WTC11 (cell line): Measurements from ENCODE around the gene NUTM2D.
"Not testable (repeated sequence)": the region's sequence is repeated elsewhere in the genome, so short reads cannot be mapped to it uniquely, and the experiment has no call there.

Source experiments
- ATF3 ChIP-seq: sonication (generic); formaldehyde crosslinking; conservative IDR thresholded peaks from 2 replicates; pipeline ENCODE4 v1.8.1; 2022; ENCODE audit warnings: mild to moderate bottlenecking, missing genetic modification reagents
- CBFB ChIP-seq: sonication (generic); formaldehyde crosslinking; IDR thresholded peaks from 2 replicates; pipeline ENCODE4 v1.8.1; 2022; ENCODE audit warnings: mild to moderate bottlenecking, low read depth, missing genetic modification reagents
- CTCF ChIP-seq: fragments of 200-600 bp; IDR thresholded peaks from 2 replicates; pipeline ENCODE4 v1.8.0; 2022; ENCODE audit warnings: antibody characterized with exemption
- ETV6 ChIP-seq: sonication (generic); formaldehyde crosslinking; IDR thresholded peaks from 2 replicates; pipeline ENCODE4 v1.8.1; 2022; ENCODE audit warnings: mild to moderate bottlenecking, missing genetic modification reagents
- FOXP1 ChIP-seq: sonication (generic); formaldehyde crosslinking; IDR thresholded peaks from 2 replicates; pipeline ENCODE4 v1.8.0; 2022; ENCODE audit warnings: missing genetic modification reagents, mild to moderate bottlenecking, moderate library complexity, borderline replicate concordance
- IRF2 ChIP-seq: sonication (generic); formaldehyde crosslinking; IDR thresholded peaks from 2 replicates; pipeline ENCODE4 v1.8.0; 2022; ENCODE audit warnings: low read depth, missing genetic modification reagents, borderline replicate concordance
- JUN ChIP-seq: sonication (generic); formaldehyde crosslinking; IDR thresholded peaks from 2 replicates; pipeline ENCODE4 v1.8.0; 2023; ENCODE audit warnings: mild to moderate bottlenecking, missing genetic modification reagents
- MAX ChIP-seq: sonication (generic); formaldehyde crosslinking; IDR thresholded peaks from 2 replicates; pipeline ENCODE4 v1.8.0; 2022; ENCODE audit warnings: mild to moderate bottlenecking, missing genetic modification reagents
- NFE2L1 ChIP-seq: sonication (generic); formaldehyde crosslinking; IDR thresholded peaks from 2 replicates; pipeline ENCODE4 v1.8.1; 2023; ENCODE audit warnings: missing genetic modification reagents
- TEAD1 ChIP-seq: sonication (generic); formaldehyde crosslinking; IDR thresholded peaks from 2 replicates; pipeline ENCODE4 v1.8.0; 2022; ENCODE audit warnings: mild to moderate bottlenecking, missing genetic modification reagents
- TEAD4 ChIP-seq: sonication (generic); formaldehyde crosslinking; IDR thresholded peaks from 2 replicates; pipeline ENCODE4 v1.8.0; 2022; ENCODE audit warnings: mild to moderate bottlenecking, missing genetic modification reagents

GRCh38 chr10:87385762-87386360 is 28.3 kb downstream of the NUTM2D start:
- TF ChIP-seq ETV6 (CRISPR knock-in tag); TEAD1 (CRISPR knock-in tag); CTCF; CBFB; ATF3 (CRISPR knock-in tag); NFE2L1 (CRISPR knock-in tag); IRF2; JUN; FOXP1 (CRISPR knock-in tag); MAX (CRISPR knock-in tag); TEAD4 (CRISPR knock-in tag): not testable (repeated sequence)
